Measurements from ENCODE around the gene PHYKPL.

- TF ChIP-seq CTCF (IDR thresholded peaks at IDR 0.05) = no peak
- no peak for TF ChIP-seq CREM (CRISPR knock-in tag; IDR thresholded peaks at IDR 0.05)
- no peak for TF ChIP-seq MAX (CRISPR knock-in tag; IDR thresholded peaks at IDR 0.05)
- no peak for TF ChIP-seq JUN (CRISPR knock-in tag; IDR thresholded peaks at IDR 0.05)
- TF ChIP-seq STAT6 (CRISPR knock-in tag; conservative IDR thresholded peaks at IDR 0.05; ENCODE audit: low read depth) = no peak
- no peak for TF ChIP-seq GABPB1 (CRISPR knock-in tag; IDR thresholded peaks at IDR 0.05)
- TF ChIP-seq ARID4B (CRISPR knock-in tag; IDR thresholded peaks at IDR 0.05; ENCODE audit: borderline replicate concordance) = no peak
- TF ChIP-seq, protein P1, sequence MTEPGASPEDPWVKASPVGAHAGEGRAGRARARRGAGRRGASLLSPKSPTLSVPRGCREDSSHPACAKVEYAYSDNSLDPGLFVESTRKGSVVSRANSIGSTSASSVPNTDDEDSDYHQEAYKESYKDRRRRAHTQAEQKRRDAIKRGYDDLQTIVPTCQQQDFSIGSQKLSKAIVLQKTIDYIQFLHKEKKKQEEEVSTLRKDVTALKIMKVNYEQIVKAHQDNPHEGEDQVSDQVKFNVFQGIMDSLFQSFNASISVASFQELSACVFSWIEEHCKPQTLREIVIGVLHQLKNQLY (CRISPR knock-in tag; IDR thresholded peaks at IDR 0.05) = no peak
- no peak for TF ChIP-seq SP1 (CRISPR knock-in tag; conservative IDR thresholded peaks at IDR 0.05)
- no peak for TF ChIP-seq TP53 (CRISPR knock-in tag; IDR thresholded peaks at IDR 0.05)
- no peak for TF ChIP-seq ZNF671 (CRISPR knock-in tag; IDR thresholded peaks at IDR 0.05)
- no peak for TF ChIP-seq E2F4 (CRISPR knock-in tag; IDR thresholded peaks at IDR 0.05; ENCODE audit: borderline replicate concordance, low read depth)
- TF ChIP-seq USF2 (CRISPR knock-in tag; IDR thresholded peaks at IDR 0.05) = no peak
- TF ChIP-seq, protein P2, sequence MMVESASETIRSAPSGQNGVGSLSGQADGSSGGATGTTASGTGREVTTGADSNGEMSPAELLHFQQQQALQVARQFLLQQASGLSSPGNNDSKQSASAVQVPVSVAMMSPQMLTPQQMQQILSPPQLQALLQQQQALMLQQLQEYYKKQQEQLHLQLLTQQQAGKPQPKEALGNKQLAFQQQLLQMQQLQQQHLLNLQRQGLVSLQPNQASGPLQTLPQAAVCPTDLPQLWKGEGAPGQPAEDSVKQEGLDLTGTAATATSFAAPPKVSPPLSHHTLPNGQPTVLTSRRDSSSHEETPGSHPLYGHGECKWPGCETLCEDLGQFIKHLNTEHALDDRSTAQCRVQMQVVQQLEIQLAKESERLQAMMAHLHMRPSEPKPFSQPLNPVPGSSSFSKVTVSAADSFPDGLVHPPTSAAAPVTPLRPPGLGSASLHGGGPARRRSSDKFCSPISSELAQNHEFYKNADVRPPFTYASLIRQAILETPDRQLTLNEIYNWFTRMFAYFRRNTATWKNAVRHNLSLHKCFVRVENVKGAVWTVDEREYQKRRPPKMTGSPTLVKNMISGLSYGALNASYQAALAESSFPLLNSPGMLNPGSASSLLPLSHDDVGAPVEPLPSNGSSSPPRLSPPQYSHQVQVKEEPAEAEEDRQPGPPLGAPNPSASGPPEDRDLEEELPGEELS (CRISPR knock-in tag; IDR thresholded peaks at IDR 0.05) = no peak
Observed at GRCh38 chr5:178238711-178239592, 6.3 kb upstream of the PHYKPL start.

Data from WTC11 (cell line).